Dermis microvascular lymphatic vessel endothelial cell (primary cell): ENCODE measurements around the gene MTHFD2L. TPM values are rescaled to one million over a fixed set of nuclear protein-coding genes. Genes with fewer than 3 reads are reported as not detected.

Experiments used
- DNase-seq, 2 donors: peaks; one replicate each; pipeline versions ENCODE4 v3.0.0 to v3.0.0-alpha.2; 2010; ENCODE audit warnings: low read depth in 2 of 2
- total RNA-seq: library from RNA; depleted of rRNA; stranded (reverse); fragments of >200 nt; gene quantifications from 2 replicates; pipeline ENCODE4 v1.2.1, GENCODE V29; 2014

The MTHFD2L gene
- total RNA-seq, 1 donor from 2014 or later: 13.2 TPM

DNA sequence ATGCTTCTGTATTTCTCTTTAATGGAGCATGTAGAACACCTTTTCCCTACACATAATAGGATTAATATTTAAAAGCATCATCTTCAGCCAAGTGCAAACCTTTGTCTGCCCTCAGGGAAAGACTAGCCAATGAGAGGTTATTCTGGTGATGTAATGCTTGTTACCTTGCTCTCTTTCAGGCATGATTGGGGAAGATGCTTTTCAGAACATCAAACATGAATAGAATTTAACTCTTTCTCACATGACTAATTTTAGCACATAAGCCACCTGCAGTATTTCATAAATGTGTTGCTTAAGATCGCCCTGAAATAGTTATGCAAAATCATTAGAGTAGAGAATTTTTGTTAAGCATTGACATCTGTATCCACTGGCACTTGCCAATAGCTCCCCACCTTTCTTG lies 139.6 kb downstream of the MTHFD2L start:
- no peak for DNase-seq

DNA sequence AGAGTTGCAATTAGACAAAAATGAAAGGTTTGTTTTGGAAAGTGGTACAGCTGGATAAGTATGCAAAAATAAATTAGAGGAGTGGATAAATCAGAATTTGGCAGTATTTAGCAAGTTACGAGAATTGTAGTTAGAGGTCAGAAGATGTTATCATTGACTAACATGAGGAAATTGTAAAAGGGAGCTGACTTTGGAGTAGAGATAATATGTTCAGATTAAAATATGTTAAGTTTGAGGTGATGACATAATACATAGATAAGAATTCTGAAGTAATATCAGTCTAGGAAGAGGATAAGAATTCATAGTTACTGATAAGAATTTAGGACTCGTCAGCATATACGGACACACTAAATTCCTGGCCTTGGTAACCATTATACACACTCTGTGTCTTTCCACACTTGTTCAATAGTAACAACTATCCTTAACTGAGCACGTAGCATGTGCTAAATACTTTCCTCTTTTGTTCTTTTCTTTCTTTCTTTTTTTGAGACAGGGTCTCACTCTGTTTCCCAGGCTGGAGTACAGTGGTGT lies 146.2 kb downstream of the MTHFD2L start:
- DNase-seq: no peak

DNA sequence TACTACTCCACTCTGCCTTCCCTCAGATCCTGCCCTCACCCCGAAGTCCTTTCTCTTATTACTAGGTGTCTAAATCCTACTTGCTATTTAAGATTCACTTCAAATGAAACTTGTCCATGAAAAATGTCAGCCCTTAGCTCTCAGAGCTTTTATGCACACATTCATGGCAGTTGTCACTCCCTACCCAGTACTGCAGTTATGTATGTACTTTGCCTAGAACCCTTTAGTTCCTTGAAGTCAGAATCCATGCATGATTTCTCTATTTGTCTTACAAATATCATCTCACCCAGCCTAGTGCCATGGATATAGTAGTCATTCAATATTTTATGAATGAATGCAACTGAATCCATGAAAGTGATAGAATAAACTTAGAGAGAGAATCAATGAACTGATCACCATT lies 147.1 kb downstream of the MTHFD2L start:
- no peak for DNase-seq

DNA sequence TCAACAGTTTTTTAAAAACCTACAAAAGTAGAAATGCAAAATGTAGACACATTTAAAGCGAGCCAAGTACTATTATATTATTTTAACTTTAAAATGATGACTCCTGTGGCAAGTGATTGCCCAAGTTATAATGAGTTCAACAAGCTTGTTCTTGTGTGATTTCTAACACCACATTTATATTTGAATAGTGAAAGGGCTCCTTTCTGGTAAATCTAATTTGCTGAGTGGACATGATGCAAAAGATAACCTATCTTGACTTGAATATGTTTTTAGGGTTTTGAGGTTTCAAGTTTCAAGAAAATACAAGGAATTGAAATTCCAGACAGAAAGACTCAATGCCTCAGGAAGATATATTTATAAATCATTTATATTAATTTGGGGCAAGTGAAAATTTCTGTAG lies 149.3 kb downstream of the MTHFD2L start:
- DNase-seq: no peak

DNA sequence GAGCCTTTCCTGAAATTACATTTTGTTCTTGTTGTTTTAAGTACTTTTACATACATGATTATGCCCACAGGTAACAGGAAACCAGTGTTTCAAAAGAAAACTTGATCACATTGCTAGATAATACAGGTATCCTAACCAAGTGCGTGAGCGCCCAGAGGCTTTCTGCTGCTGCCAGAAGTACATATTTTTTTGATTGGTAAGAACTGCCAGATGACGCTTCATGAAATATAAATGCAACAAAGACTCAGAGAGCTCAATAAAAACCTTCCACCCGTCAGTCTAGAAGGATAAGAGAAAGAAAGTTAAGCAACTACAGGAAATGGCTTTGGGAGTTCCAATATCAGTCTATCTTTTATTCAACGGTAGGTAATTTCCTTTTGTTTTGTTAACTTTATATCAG lies 150.3 kb downstream of the MTHFD2L start, which contains the start of gene EPGN:
EPGN (plus strand) TSS at position 256 of the 400 bp plus-strand sequence; CDS start at position 320, 64 bp downstream.
- no peak for DNase-seq

DNA sequence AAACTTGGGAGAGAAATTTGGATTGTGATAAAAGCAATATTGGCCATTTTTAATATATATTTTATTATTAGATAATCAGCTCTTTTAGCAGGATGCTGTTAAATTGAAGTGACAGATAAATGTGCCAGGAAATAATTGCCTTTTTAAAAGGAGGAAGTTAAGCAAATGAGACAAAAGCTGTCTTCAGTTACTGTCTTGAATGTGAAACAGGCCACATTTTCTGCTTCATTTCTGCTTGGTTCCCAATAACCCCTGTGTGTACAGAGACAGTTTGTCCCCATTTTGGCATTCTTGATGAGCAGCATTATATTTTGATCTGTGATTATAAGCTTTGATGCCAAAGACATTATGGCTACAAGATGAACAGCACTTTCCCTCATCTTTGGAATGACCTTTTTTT lies 151.3 kb downstream of the MTHFD2L start:
- DNase-seq: no peak

DNA sequence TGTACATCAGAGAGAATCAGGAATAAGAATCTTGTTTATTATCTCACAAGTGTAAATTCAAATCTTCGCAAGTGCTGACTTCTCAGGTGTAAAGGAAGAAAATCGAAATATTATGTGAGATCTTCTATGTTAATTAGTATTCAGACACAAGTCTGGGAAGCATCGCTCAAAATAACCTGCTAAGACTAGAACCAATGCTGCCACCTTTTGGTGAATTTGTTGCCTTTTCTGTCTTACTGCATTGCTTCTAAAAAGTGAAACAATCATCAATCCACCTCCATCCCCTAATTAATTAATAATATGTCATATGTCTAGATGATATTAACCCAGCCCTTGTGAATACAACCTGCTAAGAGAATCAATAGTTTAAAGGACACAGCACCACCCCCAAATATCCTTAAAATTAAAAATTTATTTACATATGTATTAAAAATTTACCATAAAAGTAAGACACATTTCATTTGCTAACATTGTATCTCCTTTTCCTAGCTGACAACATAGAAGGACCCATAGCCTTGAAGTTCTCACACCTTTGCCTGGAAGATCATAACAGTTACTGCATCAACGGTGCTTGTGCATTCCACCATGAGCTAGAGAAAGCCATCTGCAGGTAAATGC lies 153.9 kb downstream of the MTHFD2L start:
- peak; percentile 55 to 77 for DNase-seq

DNA sequence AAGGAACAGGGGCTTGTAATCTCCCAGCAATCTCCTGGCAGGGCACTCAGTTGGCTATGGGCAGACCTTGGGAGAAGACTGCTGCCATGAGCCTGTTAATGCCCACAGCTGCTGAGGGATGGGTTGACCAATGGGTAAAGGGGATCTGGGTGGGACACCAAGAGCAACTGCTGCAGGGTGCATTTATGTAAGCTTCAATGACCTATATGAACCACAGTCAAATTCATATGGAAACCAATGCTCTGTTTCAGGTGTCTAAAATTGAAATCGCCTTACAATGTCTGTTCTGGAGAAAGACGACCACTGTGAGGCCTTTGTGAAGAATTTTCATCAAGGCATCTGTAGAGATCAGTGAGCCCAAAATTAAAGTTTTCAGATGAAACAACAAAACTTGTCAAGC lies 156.4 kb downstream of the MTHFD2L start:
- no peak for DNase-seq

DNA sequence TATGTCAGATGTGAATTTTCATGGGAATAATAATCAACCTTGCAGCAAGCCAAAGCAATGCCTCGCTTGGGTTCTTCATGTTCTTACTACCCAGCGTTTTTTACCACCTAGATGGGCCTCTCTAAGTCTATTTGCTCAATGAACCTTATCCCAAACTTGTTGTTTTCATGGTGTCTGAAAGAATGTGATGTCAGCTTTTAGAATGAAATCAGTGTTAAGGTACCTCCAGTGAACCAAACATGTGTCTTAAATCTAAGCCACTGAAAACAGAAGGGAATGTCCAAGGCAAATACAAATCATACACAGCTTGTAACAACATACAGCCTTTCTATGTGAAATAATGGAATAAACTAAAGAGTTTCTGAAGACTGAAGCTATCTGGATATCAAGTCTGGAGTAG lies 157.0 kb downstream of the MTHFD2L start:
- DNase-seq: no peak

DNA sequence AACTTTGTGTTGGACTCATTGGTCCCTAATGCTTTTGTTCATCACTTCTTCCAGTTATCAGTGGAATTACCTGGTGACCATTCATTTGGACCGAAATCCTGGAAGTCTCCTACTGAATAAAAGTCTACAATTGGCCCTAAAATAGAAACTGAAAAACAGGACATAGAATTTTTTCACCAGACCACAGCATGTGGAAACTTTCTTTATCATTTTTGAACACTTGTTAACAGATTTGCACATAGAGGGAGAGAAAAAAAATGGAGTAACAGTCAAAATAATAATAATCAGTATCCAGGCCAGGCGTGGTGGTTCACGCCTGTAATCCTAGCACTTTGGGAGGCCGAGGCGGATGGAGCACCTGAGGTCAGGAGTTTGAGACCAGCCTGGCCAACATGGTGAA lies 157.5 kb downstream of the MTHFD2L start:
- no peak for DNase-seq

DNA sequence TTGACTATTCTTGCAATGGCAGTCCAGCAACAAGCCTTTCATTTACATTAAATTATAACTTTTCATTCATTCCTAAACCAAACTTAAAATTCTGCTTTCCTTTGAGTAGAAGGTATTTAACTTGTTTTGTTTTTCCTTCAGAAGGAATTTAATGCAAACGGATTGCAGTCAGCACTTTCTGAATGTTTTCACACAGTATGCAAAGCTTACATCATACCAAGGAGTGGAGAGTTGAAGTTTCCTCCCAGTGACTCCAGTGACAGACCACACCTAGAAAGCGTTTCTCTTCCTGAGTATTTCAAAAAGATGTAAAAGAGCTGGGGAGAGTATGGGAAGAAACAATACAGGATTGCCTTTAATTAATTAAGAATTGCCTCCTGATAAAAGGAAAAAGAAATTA lies 158.5 kb downstream of the MTHFD2L start:
- DNase-seq: no peak

DNA sequence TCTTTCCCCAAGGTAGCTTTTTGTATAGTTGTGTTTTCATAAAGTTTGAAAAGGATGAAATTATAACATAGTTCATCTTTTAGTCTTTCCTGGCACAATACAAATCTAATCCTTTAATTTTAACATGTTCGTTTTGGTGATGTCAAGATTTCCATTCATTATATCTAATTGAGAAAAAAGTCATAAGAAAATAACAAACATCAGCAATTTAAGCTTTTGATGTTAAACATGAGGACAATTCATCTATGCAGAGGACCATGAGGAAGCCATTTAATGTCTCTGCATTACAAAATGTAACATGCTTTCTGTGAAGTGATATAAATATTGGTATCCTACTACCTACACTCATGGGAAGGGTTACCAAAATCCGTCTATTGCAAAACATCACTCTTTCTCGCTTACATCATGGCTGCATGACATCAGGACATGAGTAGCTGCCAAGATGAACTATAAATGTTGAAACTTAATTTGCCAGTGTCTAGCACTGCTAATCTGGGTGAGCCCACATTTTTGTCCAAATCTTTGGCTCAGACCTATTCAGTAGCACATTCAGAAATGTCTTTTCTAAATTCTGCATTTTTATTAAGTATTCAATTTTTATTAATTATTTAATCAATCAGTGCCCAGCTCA lies 159.8 kb downstream of the MTHFD2L start:
- no peak for DNase-seq

DNA sequence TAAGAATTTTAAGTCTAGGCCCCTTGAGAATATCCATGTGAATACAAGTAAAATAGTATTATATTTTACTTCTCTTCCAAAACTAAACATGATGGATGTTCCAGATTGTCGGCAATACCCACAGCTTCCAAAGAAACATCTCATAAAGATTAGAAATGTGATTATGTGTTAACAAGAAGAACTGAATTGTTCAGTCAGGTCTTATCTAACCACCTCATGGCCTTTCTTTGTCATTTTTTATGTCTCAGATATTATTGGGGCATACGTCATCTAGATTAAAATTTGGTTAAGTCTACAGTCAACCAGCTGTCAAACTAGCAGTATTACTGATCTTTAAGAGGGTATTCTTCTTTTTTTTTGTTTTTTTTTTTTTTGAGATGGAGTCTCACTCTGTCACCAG lies 160.4 kb downstream of the MTHFD2L start:
- DNase-seq: no peak

DNA sequence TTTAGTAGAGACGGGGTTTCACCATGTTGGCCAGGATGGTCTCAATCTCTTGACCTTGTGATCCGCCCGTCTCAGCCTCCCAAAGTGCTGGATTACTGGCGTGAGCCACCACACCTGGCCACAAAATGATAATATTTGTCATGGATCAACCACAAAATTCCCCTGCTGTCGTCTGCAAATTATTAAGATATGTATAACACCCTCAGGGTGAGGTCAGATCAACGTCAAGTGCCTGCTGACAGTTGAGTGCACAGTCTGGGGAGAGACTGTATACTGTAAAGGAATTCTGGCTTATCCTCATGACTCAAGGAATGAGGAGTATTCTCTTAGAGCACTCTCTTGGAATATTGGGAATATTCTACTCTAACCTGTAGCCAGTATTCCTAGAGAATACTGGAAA lies 161.6 kb downstream of the MTHFD2L start:
- no peak for DNase-seq

DNA sequence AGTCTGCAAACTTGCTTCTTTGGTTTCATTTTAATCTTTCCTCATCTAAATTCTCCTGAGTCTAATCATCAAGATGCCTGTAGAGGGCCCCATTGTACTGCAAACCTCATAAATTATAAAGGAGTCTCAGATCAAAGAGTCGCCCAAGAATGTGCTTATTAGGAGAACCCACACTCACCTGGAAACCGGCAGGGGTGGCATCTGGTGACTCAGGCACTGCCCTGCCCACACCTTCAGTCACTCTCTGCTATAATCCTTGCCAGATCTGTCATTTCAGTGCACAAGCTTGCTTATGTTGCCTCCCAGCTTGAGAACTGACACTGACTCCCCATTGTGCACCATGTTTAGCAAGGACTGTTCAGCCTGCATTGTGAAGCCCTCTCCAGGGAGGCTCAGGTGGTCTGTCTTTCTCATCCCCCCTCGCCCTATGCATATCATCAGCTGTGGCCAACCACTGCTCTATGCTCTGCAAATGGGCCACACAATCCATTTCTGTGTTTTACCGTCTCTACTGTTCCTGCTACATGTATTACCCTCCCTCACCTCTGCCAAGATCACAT lies 162.7 kb downstream of the MTHFD2L start:
- DNase-seq: peak; percentile 25 to 65

DNA sequence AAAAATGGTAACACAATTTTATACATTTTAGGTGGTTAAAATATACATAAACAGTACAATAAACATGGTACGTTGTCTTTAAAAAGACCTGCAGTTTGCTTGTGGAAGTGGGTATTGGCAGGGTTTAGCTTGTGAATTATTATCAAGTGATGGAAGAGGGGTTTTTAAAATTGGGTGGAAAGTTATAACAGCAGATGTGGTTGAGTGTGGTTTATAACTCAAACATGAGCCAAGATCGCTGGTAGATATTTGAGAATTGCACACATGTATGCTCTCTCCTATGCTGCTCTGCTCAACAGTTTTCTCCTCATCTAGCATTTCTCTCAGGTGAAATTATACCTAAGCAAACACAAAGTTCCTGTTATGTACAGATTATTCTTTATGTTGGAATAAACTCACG lies 164.4 kb downstream of the MTHFD2L start:
- no peak for DNase-seq

DNA sequence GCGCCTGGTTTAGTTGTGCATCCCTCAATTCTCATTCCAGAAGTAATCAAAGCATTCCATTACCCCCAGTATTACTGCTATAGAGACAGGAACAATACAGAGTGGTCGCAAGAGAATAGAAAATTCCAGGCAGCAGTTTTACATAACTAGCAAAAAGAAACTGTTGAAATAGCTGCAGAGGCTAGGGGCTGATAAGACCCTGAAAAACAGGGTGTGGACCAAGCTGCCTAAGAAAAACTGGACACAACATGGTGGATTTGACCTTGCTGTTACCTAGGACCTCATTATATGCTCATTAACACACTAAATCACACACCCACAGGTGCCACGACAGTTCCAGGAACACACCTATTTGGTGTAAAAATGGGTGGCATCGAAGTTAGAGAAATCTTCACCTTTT lies 165.7 kb downstream of the MTHFD2L start:
- DNase-seq: no peak

DNA sequence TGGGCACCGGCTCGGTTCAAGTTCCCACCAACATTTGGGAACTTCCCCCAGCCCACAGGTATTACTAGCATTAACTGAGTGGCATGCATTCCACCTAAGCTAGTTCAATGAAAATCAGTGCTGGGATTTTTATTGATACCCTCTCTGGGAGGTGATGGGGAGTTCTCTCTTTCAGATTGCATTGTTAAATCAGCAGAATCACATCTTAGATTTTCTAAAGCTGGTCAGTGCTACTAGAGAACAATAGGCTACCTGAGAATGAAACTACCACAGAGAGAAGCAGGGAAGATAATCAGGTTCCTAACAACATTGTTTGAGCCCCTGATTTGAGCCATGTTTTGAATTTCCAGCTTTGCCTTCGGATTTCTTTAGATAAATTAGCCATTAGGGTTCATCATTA lies 166.3 kb downstream of the MTHFD2L start:
- no peak for DNase-seq

DNA sequence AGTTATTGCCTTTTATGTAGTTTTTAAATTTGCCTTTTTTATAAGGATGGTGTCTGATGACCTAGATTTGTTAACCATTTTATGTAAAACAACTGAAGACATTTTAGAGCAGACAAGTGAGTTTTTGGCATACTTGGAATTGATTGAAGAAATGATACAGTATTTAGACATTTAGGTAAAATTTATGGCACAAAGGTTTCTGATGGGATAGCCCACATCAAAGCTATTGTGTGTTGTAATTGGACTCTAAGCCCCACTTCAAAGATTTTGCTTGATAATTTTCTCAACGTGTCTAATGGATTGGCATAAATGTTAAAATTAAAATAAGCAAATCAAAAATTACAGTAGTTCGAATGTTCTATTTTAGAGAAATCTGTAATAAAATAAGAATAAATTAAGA lies 168.0 kb downstream of the MTHFD2L start:
- no peak for DNase-seq

DNA sequence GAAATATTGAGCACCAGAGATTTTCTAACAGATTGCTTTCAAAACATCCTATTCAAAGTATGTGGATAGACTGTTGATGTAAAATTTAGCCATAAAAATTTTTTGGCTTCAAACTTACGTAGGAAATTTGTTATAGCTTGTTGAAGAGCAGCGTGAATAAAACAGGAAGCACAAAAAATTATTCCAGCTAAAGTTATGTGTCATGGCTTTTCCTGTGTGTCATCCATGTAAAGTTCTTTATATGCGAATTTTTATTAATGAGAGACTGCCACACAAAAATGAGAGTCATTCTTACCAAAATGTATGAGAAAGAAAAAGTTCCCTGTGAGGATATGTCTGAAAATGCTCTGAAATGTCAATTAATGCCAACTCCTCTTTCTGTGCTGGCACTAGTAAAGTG lies 169.8 kb downstream of the MTHFD2L start:
- DNase-seq: peak; percentile 75 to 78

DNA sequence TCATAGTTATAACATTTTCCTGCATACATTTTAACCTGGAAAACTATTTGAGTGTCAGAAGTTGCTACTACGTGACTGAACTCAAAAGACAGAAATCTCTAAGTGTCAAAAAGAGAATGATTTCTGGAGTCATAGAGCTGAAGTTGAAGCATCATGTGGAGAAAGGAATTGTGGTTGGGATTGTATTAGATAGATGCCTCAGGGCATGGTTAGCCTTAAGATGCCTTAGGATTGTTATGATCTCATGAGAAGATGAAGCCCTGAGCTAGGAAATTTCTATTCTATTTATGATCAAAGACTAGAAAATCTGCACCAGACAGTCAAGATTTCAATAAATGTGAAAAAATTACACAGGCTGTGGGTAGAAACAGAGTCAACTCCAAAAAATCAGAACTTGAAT lies 170.6 kb downstream of the MTHFD2L start:
- no peak for DNase-seq

DNA sequence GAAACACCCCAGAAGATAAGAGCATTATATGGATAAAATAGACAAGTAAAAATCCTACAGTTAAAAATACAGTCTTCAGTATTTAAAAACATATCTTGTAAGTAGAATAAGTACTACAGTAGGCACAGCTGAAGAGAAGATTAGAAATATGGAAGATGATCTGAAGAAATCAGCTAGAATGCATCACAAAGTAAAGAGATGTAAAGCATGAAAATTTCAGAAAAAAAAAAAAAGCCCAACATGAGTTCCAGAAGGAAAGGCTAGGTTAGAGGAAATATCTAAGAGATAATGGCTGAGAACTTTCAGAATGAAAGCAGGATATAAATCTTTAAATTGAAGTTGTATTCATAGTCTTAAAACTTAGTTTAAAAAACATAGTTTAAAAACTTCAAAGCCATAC lies 171.4 kb downstream of the MTHFD2L start:
- DNase-seq: no peak

DNA sequence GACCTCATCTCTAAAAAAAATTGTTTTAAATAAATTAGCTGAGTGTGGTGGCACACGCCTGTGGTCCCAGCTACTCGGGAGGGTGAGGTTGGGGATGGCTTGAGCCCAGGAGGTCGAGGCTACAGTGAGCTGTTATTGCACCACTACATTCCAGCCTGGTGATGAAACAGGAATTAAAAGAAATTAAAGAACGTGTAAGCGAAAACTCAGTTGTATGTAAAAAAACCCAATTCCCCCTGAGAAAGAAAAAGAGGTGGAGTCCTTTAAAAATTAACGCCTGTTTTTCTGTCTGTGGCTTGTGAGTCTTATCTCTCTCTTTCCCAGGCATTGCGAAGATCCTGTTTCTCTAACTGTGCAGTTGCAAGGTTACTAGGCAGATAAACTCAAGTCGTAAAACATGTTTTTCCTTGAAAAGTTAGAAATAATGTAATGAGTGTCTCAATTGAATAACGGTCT lies 172.4 kb downstream of the MTHFD2L start:
- DNase-seq: no peak
